Measurements from ENCODE around the gene GMPR2.

The GMPR2 gene

GRCh38 chr14:24234095-24235005, 1.6 kb downstream of the GMPR2 start:
- TF ChIP-seq EZH2phosphoT487 (IDR thresholded peaks at IDR 0.05; ENCODE audit: low read depth): no peak
- TF ChIP-seq CTCF (IDR thresholded peaks at IDR 0.05; ENCODE audit: low read depth, low read length): no peak
- Histone ChIP-seq H3K4me2 (ENCODE audit: low read length) (no peak overlapping the region), H2AFZ (ENCODE audit: low read depth, low read length) (no peak overlapping the region), H3K36me3 (replicated peaks; ENCODE audit: low read depth, low read length) (peaks cover 30% of the 10 kb centered on the region), H3K4me3 (ENCODE audit: low read length) (no peak overlapping the region), H3K4me1 (ENCODE audit: low read length) (peaks cover 13% of the 10 kb centered on the region), H4K20me1 (ENCODE audit: insufficient read depth, low read length) (no peaks in the 10 kb centered on the region), H3K9me3 (ENCODE audit: insufficient read depth, low read length) (no peaks in the 10 kb centered on the region), H3K27me3 (ENCODE audit: low read depth, low read length) (no peaks in the 10 kb centered on the region), H3K9ac (ENCODE audit: low read length) (no peak overlapping the region), H3K27ac (ENCODE audit: low read length) (no peak overlapping the region), H3K79me2 (ENCODE audit: low read length) (peaks cover 33% of the 10 kb centered on the region)

- peaks cover 20% of the 10 kb centered on the region for H3K79me2 ChIP-seq (ENCODE audit: low read length)
- H3K9ac ChIP-seq (ENCODE audit: low read length): no peak overlapping the region
- H3K27ac ChIP-seq (ENCODE audit: low read length): no peak overlapping the region
- H3K9me3 ChIP-seq (ENCODE audit: insufficient read depth, low read length): no peaks in the 10 kb centered on the region
- no peaks in the 10 kb centered on the region for H3K27me3 ChIP-seq (ENCODE audit: low read depth, low read length)
- TF ChIP-seq EZH2phosphoT487 (IDR thresholded peaks at IDR 0.05; ENCODE audit: low read depth) (no peak), CTCF (IDR thresholded peaks at IDR 0.05; ENCODE audit: low read depth, low read length) (no peak)
- H3K4me2 ChIP-seq (ENCODE audit: low read length): no peak overlapping the region
- no peak overlapping the region for H3K4me3 ChIP-seq (ENCODE audit: low read length)
- no peak overlapping the region for H2AFZ ChIP-seq (ENCODE audit: low read depth, low read length)
- H3K4me1 ChIP-seq (ENCODE audit: low read length): peaks cover 10% of the 10 kb centered on the region
- peaks cover 46% of the 10 kb centered on the region for H3K36me3 ChIP-seq (replicated peaks; ENCODE audit: low read depth, low read length)
- H4K20me1 ChIP-seq (ENCODE audit: insufficient read depth, low read length): no peaks in the 10 kb centered on the region
These were observed 3.3 kb downstream of the GMPR2 start for GRCh38 chr14:24235804-24236688.

GRCh38 chr14:24236689-24237462, 4.1 kb downstream of the GMPR2 start:
- Histone ChIP-seq H3K79me2 (ENCODE audit: low read length) (peaks cover 12% of the 10 kb centered on the region), H3K4me2 (ENCODE audit: low read length) (no peak overlapping the region), H3K9ac (ENCODE audit: low read length) (no peak overlapping the region), H3K4me3 (ENCODE audit: low read length) (no peak overlapping the region), H3K27ac (ENCODE audit: low read length) (no peak overlapping the region), H3K36me3 (replicated peaks; ENCODE audit: low read depth, low read length) (peaks cover 48% of the 10 kb centered on the region), H3K4me1 (ENCODE audit: low read length) (peaks cover 12% of the 10 kb centered on the region), H3K27me3 (ENCODE audit: low read depth, low read length) (no peaks in the 10 kb centered on the region), H2AFZ (ENCODE audit: low read depth, low read length) (no peak overlapping the region), H4K20me1 (ENCODE audit: insufficient read depth, low read length) (peaks cover 3% of the 10 kb centered on the region; the same call in 1 of the 2 replicates), H3K9me3 (ENCODE audit: insufficient read depth, low read length) (no peaks in the 10 kb centered on the region)
- no peak for TF ChIP-seq CTCF (IDR thresholded peaks at IDR 0.05; ENCODE audit: low read depth, low read length)
- no peak for TF ChIP-seq EZH2phosphoT487 (IDR thresholded peaks at IDR 0.05; ENCODE audit: low read depth)

Data from OCI-LY3 (cell line).